T-helper 2 cell treated with Interferon-gamma antibody and Interleukin-4, amounts not matched to agents 5 μg/mL and 100 μg/mL, for 36 hours (primary cell): ENCODE data around the gene SCAF11.
"Not testable (repeated sequence)": the region's sequence is repeated elsewhere in the genome, so short reads cannot be mapped to it uniquely, and the experiment has no call there.

Experiments used
- DNase-seq: peaks from one replicate; pipeline ENCODE4 v3.0.0; 2021; ENCODE audit warnings: low spot score
- H3K27ac Mint-ChIP-seq: one replicate; pipeline ENCODE4 v1.8.0; 2021; ENCODE audit warnings: mild to moderate bottlenecking, mixed read lengths
- H3K27me3 Mint-ChIP-seq: one replicate; pipeline ENCODE4 v1.8.0; 2021; ENCODE audit warnings: low read depth, mixed read lengths
- H3K36me3 Mint-ChIP-seq: one replicate; pipeline ENCODE4 v1.8.0; 2021; ENCODE audit warnings: low read depth, mixed read lengths
- H3K4me1 Mint-ChIP-seq: one replicate; pipeline ENCODE4 v1.8.0; 2021; ENCODE audit warnings: low read depth, mixed read lengths
- H3K4me3 Mint-ChIP-seq: one replicate; pipeline ENCODE4 v1.8.0; 2022; ENCODE audit warnings: mild to moderate bottlenecking, moderate library complexity, mixed read lengths
- H3K9me3 Mint-ChIP-seq: one replicate; pipeline ENCODE4 v1.8.0; 2021; ENCODE audit warnings: mixed read lengths

The SCAF11 gene

GRCh38 chr12:45990468-45991283 lies at the start of gene SCAF11:
Gene SCAF11, minus strand, starts transcription at chr12:45990574. Its CDS starts 26,407 bp downstream, at chr12:45964167.
- Mint-ChIP-seq H3K27ac (peak within 1 kb of the TSS; percentile 99), H3K4me1 (peaks cover 40% of the 10 kb centered on the region), H3K4me3 (peak within 1 kb of the TSS; percentile 97), H3K36me3 (peaks cover 29% of the 10 kb centered on the region), H3K27me3 (peaks cover 4% of the 10 kb centered on the region), H3K9me3 (no peaks in the 10 kb centered on the region)
- DNase-seq, result peak; percentile 100

- not testable (repeated sequence) for H3K9me3 Mint-ChIP-seq, DNase-seq, H3K4me1 Mint-ChIP-seq, H3K27me3 Mint-ChIP-seq, H3K36me3 Mint-ChIP-seq, H3K4me3 Mint-ChIP-seq, H3K27ac Mint-ChIP-seq
These were observed 46.7 kb upstream of the SCAF11 start for GRCh38 chr12:46037066-46037465.

GRCh38 chr12:46027172-46027571 lies 36.8 kb upstream of the SCAF11 start:
- no peaks in the 10 kb centered on the region for H3K4me1 Mint-ChIP-seq
- no peak overlapping the region for H3K4me3 Mint-ChIP-seq
- no peak overlapping the region for H3K27ac Mint-ChIP-seq
- peaks cover 30% of the 10 kb centered on the region for H3K9me3 Mint-ChIP-seq
- H3K27me3 Mint-ChIP-seq, result no peaks in the 10 kb centered on the region
- H3K36me3 Mint-ChIP-seq, result no peaks in the 10 kb centered on the region
- no peak for DNase-seq

- Mint-ChIP-seq H3K27ac (no peak overlapping the region), H3K9me3 (peaks cover 40% of the 10 kb centered on the region), H3K36me3 (no peaks in the 10 kb centered on the region), H3K4me1 (no peaks in the 10 kb centered on the region), H3K27me3 (peaks cover 7% of the 10 kb centered on the region), H3K4me3 (no peak overlapping the region)
- no peak for DNase-seq
These were observed 33.7 kb upstream of the SCAF11 start for GRCh38 chr12:46024099-46024498.

- peaks cover 27% of the 10 kb centered on the region for H3K9me3 Mint-ChIP-seq
- no peaks in the 10 kb centered on the region for H3K36me3 Mint-ChIP-seq
- H3K4me1 Mint-ChIP-seq, result no peaks in the 10 kb centered on the region
- DNase-seq, result no peak
- H3K27ac Mint-ChIP-seq, result no peak overlapping the region
- H3K4me3 Mint-ChIP-seq, result no peak overlapping the region
- H3K27me3 Mint-ChIP-seq, result peaks cover 7% of the 10 kb centered on the region
These were observed 30.4 kb upstream of the SCAF11 start for GRCh38 chr12:46020768-46021167.

GRCh38 chr12:46018712-46019111 lies 28.3 kb upstream of the SCAF11 start:
- H3K4me1 Mint-ChIP-seq, H3K4me3 Mint-ChIP-seq, H3K27ac Mint-ChIP-seq, H3K36me3 Mint-ChIP-seq, H3K27me3 Mint-ChIP-seq, DNase-seq: not testable (repeated sequence)
- H3K9me3 Mint-ChIP-seq, result peaks cover 21% of the 10 kb centered on the region

GRCh38 chr12:46017866-46018375 lies 27.5 kb upstream of the SCAF11 start:
- H3K9me3 Mint-ChIP-seq, result peaks cover 21% of the 10 kb centered on the region
- not testable (repeated sequence) for H3K27ac Mint-ChIP-seq, H3K27me3 Mint-ChIP-seq, H3K4me1 Mint-ChIP-seq, H3K4me3 Mint-ChIP-seq, DNase-seq, H3K36me3 Mint-ChIP-seq

GRCh38 chr12:46005823-46006222 lies 15.4 kb upstream of the SCAF11 start:
- Mint-ChIP-seq H3K27ac (no peak overlapping the region), H3K36me3 (no peaks in the 10 kb centered on the region), H3K9me3 (no peaks in the 10 kb centered on the region), H3K4me3 (no peak overlapping the region), H3K4me1 (no peaks in the 10 kb centered on the region), H3K27me3 (peaks cover 12% of the 10 kb centered on the region)
- DNase-seq, result no peak

- no peak for DNase-seq
- Mint-ChIP-seq H3K36me3 (no peaks in the 10 kb centered on the region), H3K27ac (no peak overlapping the region), H3K4me1 (no peaks in the 10 kb centered on the region), H3K4me3 (no peak overlapping the region), H3K27me3 (peaks cover 12% of the 10 kb centered on the region), H3K9me3 (no peaks in the 10 kb centered on the region)
These were observed 14.9 kb upstream of the SCAF11 start for GRCh38 chr12:46005151-46005797.

- Mint-ChIP-seq H3K4me3 (no peak overlapping the region), H3K27ac (no peak overlapping the region), H3K36me3 (no peaks in the 10 kb centered on the region), H3K9me3 (no peaks in the 10 kb centered on the region), H3K4me1 (no peaks in the 10 kb centered on the region), H3K27me3 (peaks cover 12% of the 10 kb centered on the region)
- DNase-seq, result no peak
These were observed 14.3 kb upstream of the SCAF11 start for GRCh38 chr12:46004715-46005114.

GRCh38 chr12:46000076-46000475 lies 9.7 kb upstream of the SCAF11 start:
- DNase-seq, H3K27ac Mint-ChIP-seq, H3K36me3 Mint-ChIP-seq, H3K9me3 Mint-ChIP-seq, H3K4me1 Mint-ChIP-seq, H3K4me3 Mint-ChIP-seq: not testable (repeated sequence)
- H3K27me3 Mint-ChIP-seq, result peaks cover 13% of the 10 kb centered on the region

GRCh38 chr12:45994736-45995135 lies 4.4 kb upstream of the SCAF11 start:
- Mint-ChIP-seq H3K4me3 (no peak overlapping the region), H3K9me3 (no peaks in the 10 kb centered on the region), H3K27ac (no peak overlapping the region), H3K4me1 (peaks cover 10% of the 10 kb centered on the region), H3K27me3 (peaks cover 12% of the 10 kb centered on the region), H3K36me3 (peaks cover 7% of the 10 kb centered on the region)
- no peak for DNase-seq

- peak overlapping the region; percentile 99 for H3K27ac Mint-ChIP-seq
- no peaks in the 10 kb centered on the region for H3K9me3 Mint-ChIP-seq
- peaks cover 4% of the 10 kb centered on the region for H3K27me3 Mint-ChIP-seq
- H3K36me3 Mint-ChIP-seq, result peaks cover 21% of the 10 kb centered on the region
- peak; percentile 78 for DNase-seq
- peak overlapping the region; percentile 97 for H3K4me3 Mint-ChIP-seq
- peaks cover 31% of the 10 kb centered on the region for H3K4me1 Mint-ChIP-seq
These were observed 1.2 kb upstream of the SCAF11 start for GRCh38 chr12:45991284-45992249.
